GM19324 (cell line): ENCODE measurements around the gene NMBR.
"Not testable (repeated sequence)": the region's sequence is repeated elsewhere in the genome, so short reads cannot be mapped to it uniquely, and the experiment has no call there.

Experiments
- ATAC-seq: cut with Tn5 transposase; IDR thresholded peaks from one replicate; pipeline ENCODE4 v1.9.1; 2021; ENCODE audit warnings: mild to moderate bottlenecking, moderate library complexity; ENCODE audit not compliant: unreplicated experiment, low FRiP score

The NMBR gene

DNA sequence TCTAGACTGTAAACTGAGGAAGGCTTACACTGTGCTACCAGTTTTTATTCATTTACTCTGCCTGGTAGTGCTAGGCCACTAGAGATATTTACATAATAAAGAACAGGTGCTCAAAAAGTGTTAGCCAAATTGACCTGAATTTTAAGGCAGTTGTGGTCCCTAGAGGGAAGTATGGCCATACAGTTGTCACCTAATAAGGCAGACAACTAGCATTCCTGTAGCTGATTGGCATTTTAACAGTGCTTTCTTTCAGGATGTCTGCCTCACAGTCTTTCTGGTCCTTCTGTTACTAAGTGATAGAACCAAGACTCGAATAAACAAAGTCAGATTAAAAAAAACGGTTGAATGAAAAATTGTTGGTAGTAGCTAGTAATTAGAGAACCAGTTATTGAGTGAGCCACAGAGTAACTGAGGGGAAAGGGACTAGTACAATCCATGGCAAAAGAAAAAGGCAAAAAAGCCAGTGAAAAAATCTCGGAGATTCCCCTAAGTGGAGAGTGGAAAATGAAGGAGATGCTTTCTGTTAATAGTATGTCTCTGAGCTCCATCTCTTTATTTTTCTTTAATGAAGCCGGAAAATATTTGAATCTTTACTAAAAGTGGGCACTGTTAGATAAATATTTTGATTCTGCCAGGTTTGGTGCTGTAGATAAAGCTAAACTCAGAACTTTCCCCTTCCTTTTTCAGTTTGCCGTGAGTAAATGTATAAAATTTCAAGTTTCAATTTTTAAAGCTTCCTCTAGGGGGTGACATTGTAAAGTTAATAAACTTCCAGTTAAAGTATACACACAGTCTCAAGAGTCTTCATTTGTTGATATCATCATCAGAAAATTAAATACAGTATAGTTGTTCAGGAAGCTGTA lies 9.2 kb upstream of the NMBR start:
- ATAC-seq: no peak

DNA sequence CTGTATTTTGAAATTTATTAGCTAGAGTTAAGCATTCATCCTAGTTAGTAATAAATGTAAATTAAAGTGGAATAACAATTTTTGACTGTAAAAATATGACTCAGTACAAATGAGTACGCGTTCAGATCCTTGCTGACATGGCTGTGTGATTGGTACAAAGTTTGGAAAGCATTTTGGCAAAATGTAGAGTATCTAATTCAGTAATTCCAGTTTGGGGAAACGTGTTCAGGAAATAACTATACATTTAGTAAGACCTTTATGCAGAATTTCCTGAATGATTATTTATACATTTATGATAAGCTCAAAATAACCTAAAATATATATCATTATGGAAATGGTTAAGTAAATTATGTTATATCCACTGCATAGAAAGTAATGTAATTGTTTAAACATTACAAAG lies 8.2 kb upstream of the NMBR start:
- ATAC-seq: no peak

DNA sequence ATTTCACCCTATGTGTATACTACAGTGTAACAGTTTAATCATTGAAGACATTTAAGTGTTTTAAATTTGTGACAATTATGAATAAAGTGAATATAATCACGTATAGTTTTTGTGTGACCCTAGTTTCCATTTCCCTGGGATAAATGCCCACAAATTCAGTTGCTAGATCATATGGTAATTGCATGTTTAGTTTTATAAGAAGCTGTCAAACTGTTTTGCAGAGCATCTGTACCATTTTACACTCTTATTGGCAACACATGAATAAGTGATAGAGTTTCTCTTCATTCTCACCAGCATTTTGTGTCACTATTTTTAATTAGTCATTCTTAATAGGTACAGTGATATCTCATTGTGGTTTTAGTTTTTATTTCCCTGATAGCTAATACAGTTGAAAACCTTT lies 7.4 kb upstream of the NMBR start:
- no peak for ATAC-seq

DNA sequence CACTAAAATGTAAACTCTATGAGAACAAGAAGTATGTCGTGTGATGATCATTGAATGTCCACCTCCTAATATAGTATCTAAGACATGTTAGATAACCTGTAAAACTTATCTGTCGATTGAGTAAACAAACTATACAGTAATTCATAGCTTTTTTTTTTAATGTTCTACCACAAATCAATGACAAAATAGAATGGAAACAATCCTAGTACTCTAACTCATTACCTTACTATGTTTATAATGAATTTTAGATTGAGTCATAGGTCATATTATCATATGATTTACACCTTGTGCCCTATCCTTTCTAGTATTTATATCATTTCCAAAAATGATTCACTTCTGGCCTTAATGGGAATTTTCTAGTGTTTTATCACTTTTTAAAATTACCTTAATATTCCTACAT lies 6.3 kb upstream of the NMBR start:
- ATAC-seq: no peak

DNA sequence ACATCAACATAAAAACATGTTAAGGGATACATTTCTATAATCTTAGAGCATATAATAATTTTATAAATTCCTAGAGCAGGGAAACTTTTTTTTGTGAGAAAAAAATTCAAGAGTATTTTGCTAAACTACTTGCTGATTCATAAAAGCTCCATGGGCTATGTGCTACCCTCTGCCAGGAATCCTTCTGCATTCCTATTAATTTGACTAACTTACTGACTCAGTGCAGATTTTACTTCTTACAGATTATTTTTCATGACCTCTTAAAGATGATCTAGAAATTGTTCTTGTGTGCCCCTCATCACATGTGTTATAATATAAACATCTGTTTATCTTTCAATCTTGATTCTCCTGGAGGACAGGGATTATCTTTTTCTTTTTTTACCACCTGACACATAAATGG lies 5.8 kb upstream of the NMBR start:
- no peak for ATAC-seq

DNA sequence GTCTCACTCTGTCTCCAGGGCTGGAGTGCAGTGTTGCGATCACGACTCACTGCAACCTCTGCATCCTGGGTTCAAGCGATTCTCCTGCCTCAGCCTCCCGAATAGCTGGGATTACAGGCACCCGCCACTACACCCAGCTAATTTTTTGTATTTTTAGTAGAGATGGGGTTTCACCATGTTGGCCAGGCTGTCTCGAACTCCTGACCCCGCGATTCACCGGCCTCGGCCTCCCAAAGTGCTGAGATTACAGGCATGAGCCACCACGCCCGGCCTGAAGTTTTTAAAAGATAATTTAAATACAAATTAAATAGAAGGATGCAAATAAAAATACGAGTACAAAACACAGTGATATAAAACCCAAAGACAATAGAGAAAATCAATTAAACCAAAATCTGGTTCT lies 5.4 kb downstream of the NMBR start:
- ATAC-seq: not testable (repeated sequence)

DNA sequence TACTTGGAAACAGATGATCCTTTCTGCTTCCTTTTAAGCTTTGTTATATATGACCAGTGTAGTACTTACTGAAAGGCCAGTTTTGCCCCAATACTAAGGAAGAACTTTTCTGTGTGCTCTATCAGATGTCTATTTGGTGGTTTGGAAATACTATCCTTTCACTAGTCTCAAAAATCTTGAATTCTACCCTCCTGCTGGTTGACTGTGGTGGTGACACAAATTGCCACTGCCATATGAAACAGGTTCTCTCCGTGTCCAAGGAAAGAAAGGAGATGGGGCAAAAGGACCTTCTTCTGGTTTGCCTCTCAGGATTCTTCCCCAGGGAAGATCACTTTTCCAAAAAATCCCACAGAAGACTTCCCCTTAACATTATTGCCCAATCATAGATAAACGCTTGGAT lies 8.0 kb downstream of the NMBR start:
- ATAC-seq: no peak

DNA sequence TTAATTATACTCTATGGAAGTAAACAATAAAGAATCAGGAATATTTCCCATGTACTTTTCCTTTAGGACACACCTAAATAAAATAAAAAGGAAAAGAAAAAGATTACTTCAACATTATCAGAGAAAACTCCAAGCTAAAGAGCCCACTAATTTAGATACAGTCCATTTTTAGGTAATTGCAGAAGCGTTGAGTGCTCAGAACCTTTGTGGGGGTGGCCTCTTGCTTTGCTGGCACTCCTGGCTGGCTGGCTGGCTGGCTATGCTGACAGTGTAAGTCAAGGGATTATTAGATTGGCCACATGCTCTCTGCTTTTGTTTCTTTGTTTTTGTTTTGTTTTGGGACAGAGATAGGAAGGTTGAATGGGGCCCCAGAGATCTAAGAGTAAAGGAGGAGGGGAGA lies 14.3 kb downstream of the NMBR start, which contains the start of gene GJE1:
GJE1 (plus strand) TSS at position 301 of the 400 bp plus-strand sequence. CDS start 234 bp downstream, outside the sequence.
- ATAC-seq: no peak

DNA sequence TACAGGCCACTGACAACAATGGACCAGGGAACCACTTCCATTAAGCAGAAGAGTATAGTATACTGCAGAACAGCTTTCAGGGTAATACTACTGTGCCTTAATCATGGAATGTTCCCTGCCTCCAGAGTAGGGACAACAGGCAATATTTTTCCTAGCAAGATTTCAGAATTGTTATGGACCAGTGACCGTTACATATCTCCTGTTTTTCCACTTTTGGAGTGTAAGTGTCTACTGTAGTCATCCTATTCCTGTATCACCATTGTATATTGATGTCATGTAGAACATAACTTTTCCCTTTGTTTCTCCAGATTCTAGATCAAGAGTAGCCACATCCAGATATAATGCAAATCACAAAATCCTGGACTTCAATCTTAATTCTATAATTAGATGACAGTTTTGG lies 16.1 kb downstream of the NMBR start:
- no peak for ATAC-seq

DNA sequence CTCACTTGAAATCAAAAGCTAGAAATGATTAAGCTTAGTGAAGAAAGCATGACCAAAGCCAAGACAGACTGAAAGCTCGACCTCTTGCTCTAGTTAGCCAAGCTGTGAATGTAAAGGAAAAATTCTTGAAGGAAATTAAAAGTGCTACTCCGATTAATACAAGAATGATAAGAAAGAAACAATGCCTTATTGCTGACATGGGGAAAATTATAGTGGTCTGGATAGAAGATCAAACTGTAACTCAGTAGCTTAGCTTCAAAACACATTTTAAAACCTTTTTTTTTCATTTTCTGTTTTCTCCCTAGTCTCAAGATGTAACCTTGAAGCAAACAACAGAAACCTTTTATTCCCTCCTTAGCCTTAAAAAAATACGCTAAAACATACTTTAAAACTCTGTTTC lies 25.6 kb downstream of the NMBR start:
- ATAC-seq: no peak

DNA sequence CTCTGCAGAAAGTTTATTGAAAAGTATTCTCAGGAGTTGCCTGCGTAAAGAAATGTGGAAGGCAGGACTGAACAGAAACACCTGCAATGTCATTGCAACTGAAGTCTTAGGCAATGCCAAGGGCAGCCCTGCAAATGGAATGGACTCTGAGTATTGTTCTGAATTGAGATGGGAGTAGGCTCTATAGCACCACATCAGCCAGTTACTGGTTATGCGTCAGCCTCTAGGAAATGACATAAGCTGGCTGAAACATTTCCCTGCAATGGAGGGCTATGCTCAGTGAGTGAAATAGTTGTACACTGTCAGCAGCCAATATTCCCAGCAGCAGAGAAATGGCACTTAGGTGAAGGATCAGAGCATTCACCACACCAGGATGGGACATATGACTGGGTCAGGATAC lies 28.0 kb downstream of the NMBR start:
- no peak for ATAC-seq

DNA sequence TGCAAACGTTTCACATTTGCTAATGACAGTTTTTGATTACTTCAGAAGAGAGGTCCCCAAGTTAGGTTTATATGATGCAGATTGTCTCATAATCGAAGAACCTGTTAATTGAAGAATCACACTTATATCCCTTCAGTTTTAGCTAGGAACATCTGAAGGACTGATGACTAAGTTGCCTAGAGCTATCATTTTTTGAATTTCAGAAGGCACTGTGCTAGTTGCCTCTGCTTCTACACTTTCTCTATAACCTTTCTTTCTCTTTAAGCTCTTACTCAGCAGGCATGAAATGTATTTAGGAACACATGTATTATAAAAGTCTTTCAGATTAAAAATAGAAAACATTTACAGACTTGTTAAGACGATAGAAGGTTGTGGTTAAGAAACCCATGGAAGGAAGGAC lies 28.6 kb downstream of the NMBR start:
- no peak for ATAC-seq

DNA sequence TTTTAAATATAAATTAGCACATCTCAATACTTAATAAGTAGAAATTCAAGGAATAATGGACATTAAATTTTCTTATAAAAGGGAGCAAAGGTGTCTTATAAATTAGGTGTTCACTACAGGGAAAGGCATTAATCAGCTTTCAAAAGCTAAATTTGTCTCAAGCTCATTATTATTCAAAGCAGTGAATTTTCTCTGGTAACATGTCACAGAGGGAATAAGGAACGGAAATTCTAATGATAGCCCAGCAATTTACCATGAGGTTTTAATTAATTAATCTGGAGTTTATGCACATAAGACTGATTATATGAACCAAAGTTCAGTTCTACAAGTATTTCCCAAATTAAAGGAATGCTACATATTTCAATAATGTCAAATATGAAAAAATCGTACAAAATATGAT lies 29.6 kb downstream of the NMBR start:
- no peak for ATAC-seq

DNA sequence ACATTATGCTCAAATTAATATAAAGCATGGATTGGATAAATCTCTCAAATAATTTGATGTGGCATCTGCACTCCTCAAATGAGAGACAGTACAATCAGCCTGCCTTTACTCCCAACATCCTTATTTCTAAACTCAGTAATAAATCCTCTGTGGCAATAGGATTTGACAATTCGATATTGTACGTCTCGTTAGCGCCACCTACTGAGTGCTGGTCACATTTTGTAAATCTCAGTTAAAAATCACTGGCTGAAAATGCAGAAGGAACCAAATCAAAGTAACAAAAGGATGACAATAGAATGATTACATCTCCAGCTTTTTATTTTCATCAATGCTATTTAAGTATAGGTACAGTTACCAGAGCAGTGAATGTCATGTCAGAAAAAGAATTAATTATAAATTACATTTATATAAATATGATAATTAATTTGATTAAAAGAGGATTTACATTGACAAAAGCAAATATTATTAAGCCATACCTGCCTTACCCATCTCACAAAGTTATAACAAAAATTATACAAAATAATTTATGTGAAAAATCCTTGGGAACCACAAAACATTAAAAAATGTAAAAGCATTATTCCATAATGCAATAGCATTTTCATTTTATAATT lies 34.4 kb downstream of the NMBR start:
- no peak for ATAC-seq

DNA sequence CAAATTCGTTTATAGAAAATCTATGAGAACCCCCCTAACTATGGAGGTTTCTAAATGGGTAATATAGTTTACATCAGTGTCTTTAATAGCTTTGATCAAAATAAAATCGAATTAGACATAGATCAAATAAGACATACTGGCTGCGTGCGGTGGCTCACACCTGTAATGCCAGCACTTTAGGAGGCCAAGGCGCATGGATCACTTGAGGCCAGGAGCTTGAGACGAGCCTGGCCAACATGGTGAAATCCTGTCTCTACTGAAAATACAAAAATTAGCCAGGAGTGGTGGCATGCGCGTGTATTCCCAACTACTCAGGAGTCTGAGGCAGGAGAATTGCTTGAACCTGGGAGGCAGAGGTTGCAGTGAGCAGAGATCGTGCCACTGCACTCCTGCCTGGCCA lies 36.1 kb downstream of the NMBR start:
- ATAC-seq: not testable (repeated sequence)

DNA sequence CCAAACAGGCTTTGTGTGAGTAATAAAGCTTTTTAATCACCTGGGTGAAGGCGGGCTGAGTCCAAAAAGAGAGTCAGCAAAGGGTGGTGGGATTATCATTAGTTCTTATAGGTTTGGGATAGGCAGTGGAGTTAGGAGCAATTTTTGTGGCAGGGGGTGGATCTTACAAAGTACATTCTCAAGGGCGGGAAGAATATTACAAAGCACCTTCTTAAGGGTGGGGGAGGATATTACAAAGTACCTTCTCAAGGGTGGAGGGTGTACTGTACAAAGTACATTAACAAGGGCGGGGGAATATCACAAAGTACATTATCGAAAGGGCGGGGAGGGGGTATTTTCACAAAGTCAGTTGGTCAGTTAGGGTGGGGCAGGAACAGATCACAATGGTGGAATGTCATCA lies 42.1 kb downstream of the NMBR start:
- not testable (repeated sequence) for ATAC-seq

DNA sequence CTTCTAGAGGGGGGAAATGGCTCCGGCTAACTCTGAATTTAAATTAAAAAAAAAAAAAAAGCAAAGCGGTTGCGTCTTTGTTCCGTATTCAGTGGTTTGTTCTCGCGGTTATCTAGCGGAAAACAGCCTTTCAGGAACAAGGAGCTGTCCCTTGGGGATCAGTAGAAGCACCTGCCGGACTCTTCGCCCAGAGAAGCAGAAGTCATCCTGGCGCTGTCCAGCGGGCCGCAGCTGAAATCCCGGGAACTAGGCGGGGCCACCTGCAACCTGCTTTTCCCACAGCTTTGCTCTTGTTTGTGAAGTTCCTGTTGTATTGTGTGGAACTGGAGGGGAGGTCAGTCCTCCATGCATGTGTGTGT lies 58.1 kb downstream of the NMBR start:
- ATAC-seq: no peak

DNA sequence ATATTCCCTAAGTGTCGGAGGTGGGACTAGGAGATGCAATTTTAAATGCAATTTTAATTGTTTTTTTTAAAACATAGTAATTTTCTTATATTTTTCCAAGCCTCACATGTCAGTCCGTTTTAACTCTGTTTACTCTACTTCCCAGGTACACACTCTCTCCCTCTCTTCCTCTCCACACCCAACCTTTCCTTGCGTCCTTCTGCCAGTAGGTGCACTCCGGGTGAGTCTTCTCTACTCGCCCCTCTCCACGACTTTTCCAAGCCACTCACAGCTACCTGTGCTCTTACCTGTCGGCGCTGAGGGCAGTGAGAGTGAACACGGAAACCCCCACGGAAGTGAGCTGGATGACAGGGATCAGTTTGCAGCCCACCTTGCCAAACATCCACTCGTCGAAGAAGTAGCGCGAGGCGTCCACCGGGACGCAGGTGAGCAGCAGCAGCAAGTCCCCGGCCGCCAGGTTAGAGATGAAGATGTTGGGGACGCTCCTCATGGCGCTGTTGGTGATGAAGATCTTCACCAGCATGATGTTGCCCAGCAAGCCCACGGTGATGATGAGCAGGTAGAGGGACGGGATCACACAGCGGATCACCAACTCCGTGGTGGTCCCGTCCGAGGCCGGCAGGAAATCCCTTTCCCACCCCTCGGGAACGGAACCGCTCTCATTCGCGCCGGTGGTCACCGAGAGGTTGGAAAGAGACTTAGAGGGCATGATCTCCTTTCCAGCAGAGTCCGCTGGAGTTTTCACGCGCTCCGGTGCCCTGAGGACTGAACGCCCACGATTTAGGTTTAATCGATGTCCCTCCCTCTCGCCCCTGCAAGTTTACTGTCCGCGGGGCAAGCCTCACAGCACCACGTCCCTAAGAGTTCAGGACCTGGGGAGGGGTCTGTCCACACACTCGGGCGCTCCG lies 58.7 kb downstream of the NMBR start:
- no peak for ATAC-seq

DNA sequence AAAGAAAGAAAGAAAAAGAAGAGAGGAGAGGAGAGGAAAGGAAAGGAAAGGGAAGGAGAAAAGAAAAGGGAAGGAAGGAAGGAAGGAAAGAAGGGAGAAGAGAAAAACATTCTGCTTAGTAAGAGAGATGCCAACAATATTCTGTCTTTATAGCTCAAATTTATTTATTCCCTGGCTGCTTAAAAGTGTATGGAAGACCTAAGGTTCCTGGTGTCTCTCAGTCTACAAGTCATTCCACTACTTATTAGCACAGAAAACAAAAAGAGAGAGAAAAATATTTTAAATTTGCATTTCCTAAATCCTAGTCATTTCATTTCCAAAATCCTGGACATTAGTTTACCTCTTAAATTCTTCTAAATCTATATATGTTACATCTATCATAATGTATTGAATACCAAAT lies 67.8 kb downstream of the NMBR start:
- ATAC-seq: no peak

DNA sequence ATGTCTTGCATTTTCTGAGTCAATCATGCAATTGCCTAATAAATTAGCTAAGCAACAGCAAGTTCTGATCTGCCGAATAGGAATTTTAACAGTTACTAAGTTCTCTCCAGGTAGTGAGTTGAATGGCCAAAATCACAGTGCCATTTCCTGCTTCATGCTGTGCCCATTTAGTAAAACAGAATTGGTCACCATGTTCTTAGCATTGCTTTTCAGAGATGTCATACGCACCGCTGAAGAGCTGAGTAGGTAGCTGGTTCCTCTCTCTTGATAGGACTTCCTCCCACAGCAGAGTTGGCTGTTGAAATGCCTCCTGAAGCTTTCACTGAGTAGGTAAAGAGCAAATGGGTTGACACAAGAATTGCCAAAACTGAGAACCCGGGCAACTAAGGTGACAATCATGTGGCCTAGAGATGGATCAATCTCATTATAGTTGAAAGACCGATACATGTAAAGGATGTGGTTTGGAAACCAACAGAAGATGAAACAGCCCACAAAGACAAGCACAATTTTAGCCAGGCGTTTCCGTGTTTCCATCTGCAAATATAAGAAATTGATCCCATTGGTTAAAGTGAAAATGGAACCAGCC lies 71.3 kb downstream of the NMBR start:
- ATAC-seq: no peak

DNA sequence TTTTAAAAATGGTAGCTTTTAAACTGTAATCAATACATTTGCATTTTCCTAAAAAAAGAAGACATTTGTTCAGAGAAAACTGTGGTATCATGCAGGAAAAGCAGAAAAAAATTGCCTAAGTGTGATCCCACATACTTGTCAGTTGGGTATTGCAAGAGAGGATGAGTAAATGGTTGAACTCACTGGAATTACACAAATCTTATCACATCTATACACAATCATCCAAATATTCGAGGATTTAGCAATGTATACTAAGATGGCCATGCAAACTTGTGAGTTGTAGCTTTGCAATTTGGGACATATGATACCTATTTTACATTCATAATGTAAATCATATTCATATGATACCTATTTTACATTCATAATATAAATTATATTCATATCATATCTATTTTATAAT lies 72.4 kb downstream of the NMBR start:
- no peak for ATAC-seq
